Measurements from ENCODE around the gene G6PC2.

DNA sequence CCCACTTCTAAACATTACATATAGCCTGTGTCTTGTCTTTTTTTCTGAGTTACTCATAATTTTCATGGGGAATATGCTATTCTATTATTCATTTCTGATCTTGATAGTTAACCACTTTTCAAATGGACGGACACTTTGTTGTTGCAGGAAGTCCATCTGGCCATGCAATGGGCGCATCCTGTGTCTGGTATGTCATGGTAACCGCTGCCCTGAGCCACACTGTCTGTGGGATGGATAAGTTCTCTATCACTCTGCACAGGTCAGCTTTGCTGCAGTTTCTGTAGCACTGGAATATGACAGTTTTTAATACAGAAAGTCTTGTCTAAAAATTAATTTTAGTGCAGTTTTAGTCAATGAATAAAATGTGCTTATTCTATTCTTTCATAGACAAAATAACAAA lies 3.3 kb downstream of the G6PC2 start:
- TF ChIP-seq, protein P1, sequence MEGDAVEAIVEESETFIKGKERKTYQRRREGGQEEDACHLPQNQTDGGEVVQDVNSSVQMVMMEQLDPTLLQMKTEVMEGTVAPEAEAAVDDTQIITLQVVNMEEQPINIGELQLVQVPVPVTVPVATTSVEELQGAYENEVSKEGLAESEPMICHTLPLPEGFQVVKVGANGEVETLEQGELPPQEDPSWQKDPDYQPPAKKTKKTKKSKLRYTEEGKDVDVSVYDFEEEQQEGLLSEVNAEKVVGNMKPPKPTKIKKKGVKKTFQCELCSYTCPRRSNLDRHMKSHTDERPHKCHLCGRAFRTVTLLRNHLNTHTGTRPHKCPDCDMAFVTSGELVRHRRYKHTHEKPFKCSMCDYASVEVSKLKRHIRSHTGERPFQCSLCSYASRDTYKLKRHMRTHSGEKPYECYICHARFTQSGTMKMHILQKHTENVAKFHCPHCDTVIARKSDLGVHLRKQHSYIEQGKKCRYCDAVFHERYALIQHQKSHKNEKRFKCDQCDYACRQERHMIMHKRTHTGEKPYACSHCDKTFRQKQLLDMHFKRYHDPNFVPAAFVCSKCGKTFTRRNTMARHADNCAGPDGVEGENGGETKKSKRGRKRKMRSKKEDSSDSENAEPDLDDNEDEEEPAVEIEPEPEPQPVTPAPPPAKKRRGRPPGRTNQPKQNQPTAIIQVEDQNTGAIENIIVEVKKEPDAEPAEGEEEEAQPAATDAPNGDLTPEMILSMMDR (IDR thresholded peaks at IDR 0.05; ENCODE audit: insufficient read depth, low read length, poor library complexity, severe bottlenecking), result no peak
- no peak for TF ChIP-seq EZH2phosphoT487 (conservative IDR thresholded peaks at IDR 0.05; ENCODE audit: low read length)

Data from SU-DHL-6 (cell line).